Coronary artery (tissue), 2 donors: Measurements from ENCODE around the gene RUNX2.

Experiments
- DNase-seq: peaks from one replicate; pipeline ENCODE4 v3.0.0-alpha.2; 2017; ENCODE audit warnings: low spot score
- H3K27ac ChIP-seq, 2 donors: fragments of 200-600 bp; sonication (generic); one replicate each; pipeline ENCODE4 v1.5.1; 2016 to 2019
- H3K4me3 ChIP-seq: fragments of 200-600 bp; sonication (generic); 2 replicates; pipeline ENCODE4 v1.5.1; 2016; ENCODE audit warnings: mild to moderate bottlenecking, moderate library complexity
- CTCF ChIP-seq: fragments of 200-600 bp; sonication (generic); IDR thresholded peaks from one replicate; pipeline ENCODE4 v1.5.1; 2019; ENCODE audit warnings: antibody characterized with exemption

Gene RUNX2

GRCh38 chr6:45411959-45412358 is 83.8 kb downstream of the RUNX2 start:
- TF ChIP-seq CTCF, result no peak
- no peak overlapping the region for H3K27ac ChIP-seq
- no peak overlapping the region for H3K4me3 ChIP-seq
- DNase-seq, result no peak

GRCh38 chr6:45415315-45415714 is 87.2 kb downstream of the RUNX2 start:
- H3K4me3 ChIP-seq, result no peak overlapping the region
- DNase-seq, result no peak
- H3K27ac ChIP-seq, result no peak overlapping the region
- TF ChIP-seq CTCF, result no peak

GRCh38 chr6:45415788-45416518 is 87.8 kb downstream of the RUNX2 start:
- Histone ChIP-seq H3K27ac (no peak overlapping the region), H3K4me3 (no peak overlapping the region)
- DNase-seq, result no peak
- no peak for TF ChIP-seq CTCF

- no peak overlapping the region for H3K4me3 ChIP-seq
- no peak for DNase-seq
- TF ChIP-seq CTCF, result no peak
- no peak overlapping the region for H3K27ac ChIP-seq
Measured at GRCh38 chr6:45416700-45417099, 88.6 kb downstream of the RUNX2 start.

DNA sequence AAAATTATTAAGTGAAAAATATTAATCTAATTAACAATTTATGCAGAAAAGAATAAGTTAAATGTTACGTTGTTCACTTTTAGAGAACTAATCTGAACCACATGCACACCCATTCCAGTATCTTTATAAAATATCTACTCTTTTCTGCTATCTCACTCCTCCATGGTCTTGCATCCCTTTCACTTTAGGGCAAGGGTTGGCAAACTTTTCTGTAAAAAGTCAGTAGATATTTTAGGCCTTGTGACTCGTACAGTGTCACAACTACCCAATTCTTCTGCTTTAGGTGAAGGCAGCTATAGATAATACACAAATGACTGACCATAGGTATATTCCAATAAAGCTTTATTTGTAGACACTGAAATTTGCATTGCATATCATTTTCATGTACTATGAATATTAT is 89.3 kb downstream of the RUNX2 start:
- no peak for TF ChIP-seq CTCF
- H3K4me3 ChIP-seq, result no peak overlapping the region
- no peak overlapping the region for H3K27ac ChIP-seq
- no peak for DNase-seq

DNA sequence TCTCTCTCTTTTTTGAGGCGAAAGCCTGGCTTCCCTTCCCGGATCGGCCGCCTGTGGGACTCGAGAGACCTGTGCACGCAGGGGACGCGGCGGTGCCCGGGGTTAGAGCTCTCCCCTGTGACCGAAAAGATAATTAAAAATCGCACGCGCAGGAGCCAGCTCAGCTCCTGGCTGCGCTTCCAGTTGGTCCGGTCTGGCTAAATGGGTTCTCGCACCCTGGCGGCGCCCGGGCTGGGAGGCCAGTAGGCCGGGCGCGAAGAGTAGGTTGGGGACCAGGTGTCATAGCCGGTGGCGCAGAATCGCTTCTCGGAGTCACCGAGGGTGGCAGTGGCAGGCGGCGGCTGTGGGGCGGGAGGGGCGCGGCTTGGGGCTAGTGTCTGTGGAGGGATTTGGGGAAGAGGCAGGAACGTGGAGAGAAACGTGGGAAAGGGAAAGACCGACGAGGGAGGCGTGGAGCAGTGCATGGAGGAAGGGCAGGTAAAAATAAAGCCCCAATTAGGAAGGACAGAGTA is 91.5 kb downstream of the RUNX2 start:
- DNase-seq, result no peak
- peak overlapping the region; percentile 63 for H3K4me3 ChIP-seq
- no peak for TF ChIP-seq CTCF
- H3K27ac ChIP-seq, result no peak overlapping the region
